NCI-H226 (cell line): Measurements from ENCODE around the gene LDLRAP1.
"Not testable (repeated sequence)": the region's sequence is repeated elsewhere in the genome, so short reads cannot be mapped to it uniquely, and the experiment has no call there.

Experiments used
- DNase-seq: peaks from one replicate; pipeline ENCODE4 v3.0.0-alpha.2; 2015

Gene LDLRAP1

DNA sequence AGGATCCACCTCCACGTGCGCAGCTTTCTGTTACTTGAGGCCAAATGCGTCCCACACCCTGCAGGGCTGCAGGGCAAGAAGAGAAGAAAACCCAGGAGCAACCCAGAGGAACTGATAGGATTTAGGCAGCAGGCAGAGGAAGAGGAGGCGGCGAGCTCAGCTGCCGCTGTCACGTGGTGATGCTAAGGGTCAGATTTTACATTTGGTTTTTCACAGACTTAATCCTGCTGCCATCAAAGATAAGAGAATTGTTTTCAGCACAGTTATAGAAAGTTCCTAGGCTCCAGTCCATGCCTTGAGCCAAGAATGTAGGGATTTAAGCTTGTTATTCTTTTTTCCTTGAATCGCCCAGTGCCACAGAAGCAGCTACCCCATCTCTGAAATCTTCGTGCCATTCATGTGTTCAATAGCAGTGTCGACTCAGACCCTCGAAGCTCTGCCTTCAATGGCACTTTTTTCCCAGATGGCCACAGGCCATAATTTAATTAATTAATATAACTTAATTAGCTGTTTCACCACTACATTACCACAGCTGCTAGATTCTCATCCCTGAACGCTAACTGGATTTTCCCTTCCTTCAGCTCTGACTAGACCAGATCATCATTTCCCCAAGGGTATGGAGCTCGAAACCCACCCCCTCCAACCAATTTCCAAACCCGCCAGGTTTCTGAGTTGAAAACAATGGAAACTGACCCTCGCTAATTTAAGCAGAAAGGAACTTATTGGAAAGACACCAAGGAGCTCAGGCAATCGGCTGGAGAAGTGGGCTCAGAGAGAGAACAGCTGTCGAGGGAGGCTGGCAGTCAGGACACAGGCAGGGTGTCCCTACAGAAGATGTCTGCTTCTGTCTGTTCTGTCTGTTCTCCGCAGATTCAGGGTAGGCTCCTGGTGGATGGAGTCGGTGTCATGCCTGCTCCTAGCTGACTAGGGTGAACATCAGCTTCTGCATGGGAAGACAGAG, 36.2 kb downstream of the LDLRAP1 start:
- no peak for DNase-seq

DNA sequence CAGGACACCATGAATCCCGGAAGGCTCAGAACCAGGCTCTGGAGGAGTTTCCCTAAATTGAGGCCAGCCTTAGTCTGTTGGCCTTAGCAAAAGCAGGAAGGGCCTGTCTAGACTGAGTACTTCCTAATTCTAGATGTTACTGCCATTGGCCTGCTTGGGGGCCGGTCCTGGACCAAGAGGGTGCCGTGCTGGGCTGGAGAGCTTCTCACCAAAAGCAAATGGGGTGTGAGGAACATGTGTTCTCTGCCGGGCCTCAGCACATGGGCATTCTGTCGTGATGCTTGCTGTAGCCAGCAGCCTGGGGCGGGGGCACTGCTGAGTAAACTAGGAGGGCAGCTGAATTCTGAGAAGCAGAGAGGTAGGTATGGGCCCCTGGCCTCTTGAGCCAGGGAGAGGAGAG, 37.5 kb downstream of the LDLRAP1 start:
- DNase-seq, result no peak

DNA sequence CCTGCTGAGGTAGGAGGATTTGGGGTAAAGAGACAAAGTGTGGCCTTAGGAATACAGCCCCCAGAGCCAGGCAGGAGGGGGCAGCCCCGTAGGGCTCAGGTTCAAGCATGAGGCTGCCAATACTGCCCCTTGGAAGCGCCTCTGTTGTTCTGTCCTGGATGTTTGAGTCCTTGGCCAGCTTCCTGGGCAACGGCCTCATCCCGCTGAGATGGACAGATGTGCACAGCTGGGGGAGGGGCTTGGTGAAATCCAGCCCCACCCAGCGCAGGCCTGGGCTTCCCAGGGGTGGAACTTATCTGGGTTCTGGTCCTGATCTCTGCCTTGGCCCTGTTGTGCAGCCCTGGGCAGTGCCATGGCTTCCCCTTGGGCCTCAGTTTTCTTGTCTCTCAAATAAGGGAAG, 38.4 kb downstream of the LDLRAP1 start:
- DNase-seq, result no peak

DNA sequence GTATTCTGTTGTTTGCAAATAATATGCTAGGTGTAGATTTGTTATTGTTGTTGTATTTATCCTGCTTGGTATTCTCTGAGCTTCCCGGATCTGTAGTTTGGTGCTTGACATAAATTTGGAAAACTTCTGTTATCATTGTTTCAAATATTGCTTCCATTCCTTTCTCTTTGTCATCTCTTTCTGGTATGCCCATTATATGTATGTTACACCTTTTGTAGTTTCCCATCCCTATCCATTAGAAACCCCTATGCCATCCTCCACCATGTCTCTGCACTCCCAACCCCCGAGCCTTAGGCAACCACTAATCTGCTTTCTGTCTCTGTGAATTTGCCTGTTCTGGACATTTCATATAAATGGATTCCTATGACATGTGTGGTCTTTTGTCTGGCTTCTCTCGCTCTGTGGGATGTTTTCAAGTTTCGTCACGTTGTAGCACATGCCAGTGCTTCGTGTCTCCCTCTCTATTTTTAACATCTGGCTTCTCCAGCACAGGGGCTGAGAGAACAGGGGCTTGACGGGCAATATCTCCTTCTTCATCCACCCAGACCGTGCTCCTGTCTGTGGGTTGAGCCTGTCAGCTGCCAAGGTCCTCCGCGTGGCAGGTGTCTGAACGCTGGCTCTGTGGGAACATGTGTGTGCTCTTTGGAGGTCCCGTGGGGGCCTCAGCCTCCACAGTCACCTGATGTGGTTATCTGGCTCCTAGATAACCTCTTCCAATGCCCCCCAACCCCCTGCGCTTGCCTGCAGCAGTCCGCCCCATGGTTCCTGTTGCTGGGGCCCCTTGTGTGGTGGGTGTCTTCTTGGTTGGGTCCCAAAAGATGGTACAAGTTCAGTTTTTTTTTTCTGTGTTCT, 40.3 kb downstream of the LDLRAP1 start:
- no peak for DNase-seq

DNA sequence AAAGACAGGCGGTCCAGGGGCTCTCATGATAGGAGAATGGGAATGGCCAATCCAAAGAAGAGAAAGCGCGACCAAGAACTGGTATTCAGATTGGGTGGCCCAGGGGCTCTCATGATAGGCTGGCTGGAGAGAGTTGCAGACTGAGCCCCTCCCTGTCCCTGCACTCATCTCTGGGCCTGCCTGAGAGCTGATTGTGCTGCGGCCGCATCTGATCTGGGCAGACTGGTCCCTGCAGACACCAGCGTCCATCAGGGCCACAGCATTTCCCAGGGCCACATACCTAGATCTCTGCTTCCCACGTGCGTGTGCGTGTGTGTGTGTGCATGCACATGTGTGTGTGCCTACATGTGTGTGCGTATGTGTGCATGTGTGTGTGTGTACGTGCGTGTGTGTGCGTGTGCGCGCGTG, 42.8 kb downstream of the LDLRAP1 start:
- DNase-seq, result no peak

DNA sequence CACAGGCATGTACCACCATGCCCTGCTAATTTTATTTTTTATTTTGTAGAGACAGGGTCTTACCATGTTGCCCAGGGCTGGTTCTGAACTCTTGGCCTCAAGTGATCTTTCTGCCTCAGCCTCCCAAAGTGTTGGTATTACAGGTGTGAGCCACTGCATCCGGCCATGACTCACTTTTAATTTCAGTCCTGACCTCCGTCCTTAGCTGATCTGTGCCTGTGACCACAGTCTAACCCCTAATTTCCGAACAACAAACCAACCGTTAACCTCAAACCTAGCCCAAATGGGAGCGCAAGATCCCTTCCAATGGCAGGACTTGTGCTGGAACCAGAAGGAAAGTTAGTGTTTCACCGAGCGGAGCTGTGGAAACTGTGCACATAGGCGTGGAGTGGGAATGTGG, 43.9 kb downstream of the LDLRAP1 start:
- DNase-seq, result no peak

DNA sequence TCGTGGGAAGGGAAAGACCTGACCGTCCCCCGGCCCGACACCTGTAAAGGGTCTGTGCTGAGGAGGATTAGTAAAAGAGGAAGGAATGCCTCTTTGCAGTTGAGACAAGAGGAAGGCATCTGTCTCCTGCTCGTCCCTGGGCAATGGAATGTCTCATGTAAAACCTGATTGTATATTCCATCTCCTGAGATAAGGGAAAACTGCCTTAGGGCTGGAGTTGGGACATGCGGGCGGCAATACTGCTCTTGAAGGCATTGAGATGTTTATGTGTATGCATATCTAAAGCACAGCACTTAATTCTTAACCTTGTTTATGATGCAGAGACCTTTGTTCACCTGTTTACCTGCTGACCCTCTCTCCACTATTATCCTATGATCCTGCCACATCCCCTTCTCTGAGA, 44.8 kb downstream of the LDLRAP1 start:
- not testable (repeated sequence) for DNase-seq

DNA sequence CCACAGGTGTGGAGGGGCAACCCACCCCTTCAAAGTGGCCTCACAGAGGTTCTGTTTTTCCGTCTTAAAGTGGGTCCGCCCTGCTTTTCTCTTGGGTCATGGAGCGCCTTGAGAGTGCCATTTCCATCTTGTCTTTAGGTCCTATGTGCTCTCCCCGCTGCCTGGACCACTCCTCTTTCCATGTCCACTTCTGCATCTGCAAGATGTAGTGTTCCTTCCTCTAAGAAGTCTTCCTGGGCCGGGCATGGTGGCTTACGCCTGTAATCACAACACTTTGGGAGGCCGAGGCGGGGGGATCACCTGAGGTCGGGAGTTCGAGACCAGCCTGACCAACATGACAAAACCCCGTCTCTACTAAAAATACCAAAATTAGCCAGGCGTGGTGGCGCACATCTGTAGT, 45.4 kb downstream of the LDLRAP1 start:
- not testable (repeated sequence) for DNase-seq

DNA sequence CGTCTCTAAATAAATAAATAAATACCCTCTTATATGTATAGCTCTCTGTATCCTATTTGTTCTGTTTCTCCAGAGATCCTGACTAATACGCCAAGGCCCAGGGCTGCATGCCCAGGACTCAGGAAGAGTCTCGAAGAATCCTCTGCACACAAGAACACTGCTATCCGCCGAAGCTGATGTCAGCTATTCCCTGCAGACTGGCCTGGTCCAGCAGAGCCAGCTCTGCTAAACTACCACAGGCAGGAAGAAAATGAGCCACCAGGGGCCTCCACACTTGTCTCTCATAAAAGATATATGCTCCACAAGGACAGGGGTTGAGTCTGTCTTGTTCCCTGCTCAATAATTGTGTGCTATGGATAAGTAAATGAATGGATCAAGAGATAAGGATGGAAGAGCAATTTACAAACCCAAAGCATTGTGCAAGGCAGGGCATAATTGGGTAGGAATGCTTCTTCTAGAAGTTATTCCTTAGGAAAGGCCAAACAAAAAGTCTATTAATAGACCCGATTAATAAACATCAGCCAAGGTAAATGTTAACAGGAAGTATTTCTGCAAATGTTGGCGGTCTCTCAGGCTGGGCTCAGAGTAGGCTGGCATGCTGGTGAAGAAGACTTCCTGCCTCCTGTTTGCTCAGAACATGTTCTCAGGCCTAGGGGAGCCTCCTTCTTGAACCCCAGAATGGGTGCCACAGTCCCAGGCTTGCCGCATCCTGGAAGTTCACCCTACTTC, 46.9 kb downstream of the LDLRAP1 start:
- DNase-seq, result no peak

DNA sequence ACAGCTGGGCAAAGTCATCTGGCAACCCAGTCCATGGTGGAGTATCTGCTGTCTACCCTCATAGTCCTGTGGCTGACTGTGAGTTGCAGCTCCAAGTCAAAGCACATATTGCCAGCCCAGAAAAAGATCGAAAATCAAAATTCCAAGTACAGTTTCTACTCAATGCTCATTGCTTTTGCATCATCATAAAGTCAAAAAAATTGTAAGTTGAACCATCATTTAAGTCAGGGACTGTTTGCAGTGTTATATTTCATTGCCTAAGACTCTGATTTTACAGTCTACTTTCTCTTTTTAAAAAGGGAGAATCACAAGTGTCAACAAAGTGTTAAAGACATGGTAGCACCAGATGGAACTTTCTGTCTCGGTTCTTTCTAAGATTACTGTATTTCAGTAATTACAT, 50.5 kb downstream of the LDLRAP1 start:
- no peak for DNase-seq

DNA sequence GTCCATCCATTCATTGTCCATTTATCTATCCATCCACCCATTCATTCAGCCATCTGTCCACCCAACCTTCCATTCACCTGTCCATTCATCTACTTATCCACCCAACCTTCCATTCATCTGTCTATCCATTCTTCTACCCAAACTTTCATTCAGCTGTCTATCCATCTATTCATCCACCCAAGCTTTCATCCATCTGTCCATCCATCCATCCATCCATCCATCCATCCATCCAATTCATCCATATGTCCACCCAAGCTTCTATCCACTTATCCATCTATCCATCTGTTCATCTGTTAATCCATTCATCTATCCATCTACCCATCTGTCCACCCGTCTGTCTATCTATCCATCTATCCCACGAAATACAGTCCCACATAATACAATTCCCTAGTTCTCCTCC, 51.6 kb downstream of the LDLRAP1 start:
- DNase-seq, result no peak

DNA sequence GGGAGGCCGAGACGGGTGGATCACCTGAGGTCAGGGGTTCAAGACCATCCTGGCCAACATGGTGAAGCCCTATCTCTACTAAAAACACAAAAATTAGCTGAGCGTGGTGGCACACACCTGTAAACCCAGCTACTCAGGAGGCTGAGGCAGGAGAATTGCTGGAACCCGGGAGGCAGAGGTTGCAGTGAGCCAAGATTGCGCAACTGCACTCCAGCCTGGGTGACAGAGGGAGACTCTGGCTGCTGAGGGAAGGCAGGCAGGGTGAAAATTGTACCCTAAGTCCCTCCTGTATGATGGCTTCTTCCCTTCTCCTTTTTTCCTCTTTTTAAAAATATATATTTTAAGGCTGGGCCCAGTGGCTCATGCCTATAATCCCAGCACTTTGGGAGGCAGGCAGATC, 53.2 kb downstream of the LDLRAP1 start:
- DNase-seq, result not testable (repeated sequence)

DNA sequence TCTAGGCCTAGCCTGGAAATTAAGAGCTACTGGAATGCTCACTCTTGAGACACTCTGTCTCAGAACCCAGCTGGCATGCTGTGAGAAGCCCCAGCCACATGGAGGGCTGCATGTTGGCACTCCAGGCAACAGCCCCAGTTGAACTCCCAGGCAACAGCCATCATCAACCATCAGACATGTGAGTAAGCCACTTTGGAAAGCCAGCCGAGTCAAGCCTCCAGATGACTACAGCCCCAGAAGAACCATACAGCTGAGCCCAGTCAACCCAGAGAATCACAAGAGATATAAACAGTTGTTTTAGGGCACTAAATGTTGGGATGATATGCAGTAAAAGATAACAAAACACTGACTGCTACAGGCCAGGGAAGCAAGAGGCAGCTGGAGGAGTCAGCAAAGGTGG, 55.5 kb downstream of the LDLRAP1 start:
- no peak for DNase-seq

DNA sequence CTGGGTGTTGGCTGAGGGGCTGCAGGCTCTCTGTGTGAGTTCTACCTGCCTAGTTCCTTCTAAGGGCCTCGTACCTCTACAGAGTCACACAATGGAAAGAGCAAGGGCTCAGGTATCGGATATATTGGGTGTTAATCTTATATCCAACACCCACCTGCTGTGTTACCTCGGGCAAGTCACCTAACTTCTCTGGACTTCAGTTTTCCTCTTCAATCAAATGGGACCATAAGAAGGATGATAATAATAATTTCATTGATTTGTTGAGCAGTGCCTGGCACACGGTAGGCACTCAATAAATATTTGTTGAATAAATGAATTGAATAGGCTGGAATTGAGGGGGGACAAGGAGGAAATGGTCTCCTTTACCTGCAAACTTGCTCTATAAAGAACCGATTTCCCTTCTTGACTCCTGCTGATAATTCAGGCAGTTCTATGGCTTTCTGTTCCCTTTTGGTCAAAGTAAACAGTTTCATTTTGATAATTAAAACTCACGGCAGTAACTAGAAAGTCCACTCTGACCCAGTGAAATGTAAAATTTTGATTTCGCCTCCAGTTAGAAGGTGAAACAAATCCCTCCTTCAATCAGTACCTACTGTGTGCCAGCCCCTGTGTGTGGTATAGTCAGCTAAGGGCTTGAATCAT, 56.7 kb downstream of the LDLRAP1 start:
- DNase-seq, result no peak

DNA sequence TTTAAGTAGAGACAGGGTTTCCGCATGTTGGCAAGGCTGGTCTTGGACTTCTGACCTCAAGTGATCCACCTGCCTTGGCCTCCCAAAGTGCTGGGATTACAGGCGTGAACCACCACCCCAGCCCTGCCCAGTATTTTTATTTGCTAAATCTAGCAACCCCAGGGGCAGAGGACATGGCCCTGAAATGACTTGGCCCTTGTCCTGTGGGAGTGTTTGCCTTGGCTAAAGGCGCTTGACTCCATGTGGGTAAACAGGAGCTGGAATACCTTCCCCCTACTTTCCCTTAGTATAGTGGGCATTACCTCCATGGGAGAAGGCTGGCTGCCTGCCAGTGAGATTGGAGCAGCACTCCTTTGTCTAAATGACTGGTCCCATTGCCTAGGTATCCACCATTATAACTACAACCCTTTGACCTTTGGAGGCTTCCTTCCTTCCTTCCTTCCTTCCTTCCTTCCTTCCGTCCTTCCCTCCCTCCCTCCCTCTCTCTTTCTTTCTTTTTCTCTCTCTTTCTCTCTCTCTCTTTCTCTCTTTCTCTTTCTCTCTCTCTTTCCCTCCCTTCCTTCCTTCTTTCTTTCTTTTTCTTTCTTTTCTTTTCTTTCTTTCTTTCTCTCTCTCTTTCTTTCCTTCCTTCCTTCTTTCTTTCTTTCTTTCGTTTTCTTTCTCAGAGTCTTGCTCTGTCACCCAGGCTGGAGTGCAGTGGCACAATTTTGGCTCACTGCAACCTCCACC, 57.7 kb downstream of the LDLRAP1 start:
- not testable (repeated sequence) for DNase-seq

DNA sequence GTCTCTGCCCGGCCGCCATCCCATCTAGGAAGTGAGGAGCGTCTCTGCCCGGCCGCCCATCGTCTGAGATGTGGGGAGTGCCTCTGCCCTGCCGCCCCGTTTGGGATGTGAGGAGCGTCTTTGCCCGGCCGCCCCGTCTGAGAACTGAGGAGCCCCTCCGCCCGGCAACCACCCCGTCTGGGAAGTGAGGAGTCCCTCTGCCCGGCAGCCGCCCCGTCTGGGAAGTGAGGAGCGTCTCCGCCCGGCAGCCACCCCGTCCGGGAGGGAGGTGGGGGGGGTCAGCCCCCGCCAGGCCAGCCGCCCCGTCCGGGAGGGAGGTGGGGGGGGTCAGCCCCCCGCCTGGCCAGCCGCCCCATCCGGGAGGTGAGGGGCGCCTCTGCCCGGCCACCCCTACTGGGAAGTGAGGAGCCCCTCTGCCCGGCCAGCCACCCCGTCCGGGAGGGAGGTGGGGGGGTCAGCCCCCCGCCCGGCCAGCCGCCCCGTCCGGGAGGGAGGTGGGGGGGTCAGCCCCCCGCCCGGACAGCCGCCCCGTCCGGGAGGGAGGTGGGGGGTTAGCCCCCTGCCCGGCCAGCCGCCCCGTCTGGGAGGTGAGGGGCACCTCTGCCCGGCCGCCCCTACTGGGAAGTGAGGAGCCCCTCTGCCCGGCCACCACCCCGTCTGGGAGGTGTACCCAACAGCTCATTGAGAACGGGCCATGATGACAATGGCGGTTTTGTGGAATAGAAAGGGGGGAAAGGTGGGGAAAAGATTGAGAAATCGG, 60.6 kb downstream of the LDLRAP1 start:
- not testable (repeated sequence) for DNase-seq

DNA sequence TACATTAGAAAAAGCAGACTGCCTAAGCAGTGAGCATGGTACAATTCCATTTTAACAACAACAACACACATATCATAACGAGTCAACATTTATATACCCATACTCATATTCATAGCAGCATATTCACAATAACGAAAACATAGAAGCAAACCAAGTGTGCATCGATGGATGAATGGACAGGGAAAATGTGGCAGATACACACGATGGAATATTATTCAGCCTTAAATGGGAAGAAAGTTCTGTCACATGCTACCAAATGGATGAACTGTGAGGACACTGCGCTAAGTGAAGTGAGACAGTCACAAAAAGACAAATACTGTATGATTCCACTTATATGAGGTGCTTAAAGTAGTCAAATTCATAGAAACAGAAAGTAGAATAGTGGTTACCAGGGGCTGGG, 63.7 kb downstream of the LDLRAP1 start:
- DNase-seq, result no peak

DNA sequence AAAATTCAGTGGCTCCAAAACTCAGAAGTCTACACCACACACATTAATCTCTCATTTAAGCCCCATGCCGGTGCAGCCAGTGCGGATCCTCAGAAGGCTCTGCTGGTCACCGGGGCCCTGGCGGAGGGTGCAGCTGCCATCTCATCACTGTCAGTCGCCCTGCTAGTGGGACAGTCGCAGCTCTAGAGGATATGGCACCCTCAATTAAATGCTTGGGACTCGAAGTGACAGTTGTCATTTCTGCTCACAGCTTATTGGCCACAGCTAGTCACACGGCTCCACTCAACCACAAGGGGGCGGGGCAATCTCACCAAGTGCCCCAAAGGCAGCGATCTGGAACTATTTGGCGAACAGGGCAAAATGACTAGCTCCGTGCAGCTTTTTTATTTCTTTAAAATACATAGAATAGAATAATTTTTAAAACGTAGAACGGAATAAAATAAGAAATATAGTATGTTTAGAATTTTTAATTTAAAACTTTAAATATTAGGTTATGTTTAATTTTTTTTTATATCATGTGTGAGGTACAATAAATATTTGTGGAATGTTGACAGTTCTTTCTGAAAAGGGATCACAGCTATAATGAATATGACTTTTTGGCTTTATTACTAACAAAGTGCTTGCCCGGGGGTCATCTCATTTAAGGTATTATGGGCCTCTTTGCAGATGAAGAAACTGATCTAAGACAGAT, 65.2 kb downstream of the LDLRAP1 start:
- DNase-seq, result peak; percentile 29

DNA sequence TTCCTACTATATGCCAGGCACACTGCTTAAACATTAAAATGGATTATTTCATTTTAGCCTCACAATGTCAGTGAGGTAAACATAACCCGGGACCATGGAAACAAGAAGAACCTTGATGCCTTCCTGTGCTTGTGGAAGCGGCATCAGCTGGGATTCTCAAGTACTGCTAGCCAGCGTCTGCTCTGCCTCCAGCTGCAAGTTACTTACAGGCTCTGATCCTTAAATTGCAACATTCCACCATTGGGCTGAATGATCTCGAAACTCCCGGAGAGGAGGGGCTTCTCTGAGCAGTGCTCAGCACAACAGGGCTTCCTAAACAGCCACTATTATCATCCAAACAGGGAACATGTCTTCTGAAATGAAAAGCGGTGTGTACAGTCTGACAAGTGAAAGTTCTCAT, 66.5 kb downstream of the LDLRAP1 start:
- DNase-seq, result no peak

DNA sequence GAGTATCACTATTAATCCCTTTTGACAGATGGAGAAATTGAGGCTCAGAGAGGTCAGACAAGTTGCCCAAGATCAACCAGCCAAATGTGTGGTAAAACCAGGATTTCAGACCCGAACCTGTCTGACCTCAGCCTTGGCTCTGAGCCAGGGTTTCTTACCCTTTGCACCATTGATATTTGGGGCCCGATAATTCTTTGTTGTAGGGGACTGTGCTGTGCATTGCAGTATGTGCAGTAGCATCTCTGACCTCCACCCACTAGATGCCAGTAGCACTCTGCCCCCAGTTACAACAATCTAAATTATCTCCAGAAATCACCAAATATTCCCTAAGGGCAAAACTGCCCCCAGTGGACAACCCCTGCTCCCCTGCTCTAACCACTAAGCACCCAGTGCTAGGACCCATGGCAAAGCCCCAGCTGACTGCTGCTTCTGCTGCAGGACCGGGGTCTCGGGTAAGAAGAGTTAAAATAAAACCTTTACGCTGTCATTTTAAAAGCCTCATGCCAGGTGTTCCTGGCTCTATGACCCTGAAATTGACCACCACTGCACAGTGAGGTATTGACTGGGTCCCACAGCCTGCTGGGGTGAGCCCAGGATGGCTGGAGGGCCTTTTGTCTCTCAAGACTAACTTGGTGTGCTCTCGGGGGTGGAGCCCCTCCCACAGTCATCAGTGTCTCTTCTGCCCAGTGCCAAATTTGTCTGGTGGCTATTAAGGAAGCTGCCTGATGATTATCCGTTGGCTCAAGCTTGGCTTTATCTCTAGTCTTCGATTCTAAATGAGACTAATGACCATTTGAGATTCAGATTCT, 67.6 kb downstream of the LDLRAP1 start:
- DNase-seq, result no peak
